Panc1 (cell line): ENCODE measurements around the gene PCSK5. TPM values are rescaled to one million over a fixed set of nuclear protein-coding genes. Genes with fewer than 3 reads are reported as not detected.

Experiments
- ATAC-seq: fragments of 200-7000 bp; cut with Tn5 transposase; 2 replicates; pipeline ENCODE4 v1.9.1; 2020; ENCODE audit warnings: mild to moderate bottlenecking, moderate library complexity
- BruUV-seq: library from RNA; stranded (reverse); fragments of 400-500 nt; replicated peaks from 2 replicates; lab custom pipeline; 2021; lab: Mats Ljungman, UMichigan
- CTCF ChIA-PET: fragments of 300-600 bp; sonication (Branson Sonifier 250); formaldehyde crosslinking; loops from one replicate; lab custom pipeline; 2022; ENCODE audit warnings: antibody characterized with exemption; lab: Charles Lee
- POLR2A ChIA-PET: fragments of 300-600 bp; sonication (Branson Sonifier 250); formaldehyde crosslinking; loops from one replicate; lab custom pipeline; 2022; ENCODE audit warnings: antibody characterized with exemption; lab: Charles Lee
- DNase-seq: peaks from one replicate; pipeline ENCODE4 v3.0.0-alpha.2; 2010; ENCODE audit warnings: low read depth, low spot score
- H3K27ac ChIP-seq: 2 replicates; pipeline ENCODE4 v1.5.1; 2011; ENCODE audit warnings: mild to moderate bottlenecking, low read length, inconsistent platforms
- H3K27me3 ChIP-seq: fragments of 200-500 bp; sonication (Bioruptor generic); 2 replicates; pipeline ENCODE4 v1.6.0; 2014; ENCODE audit warnings: low read length, inconsistent platforms; ENCODE audit not compliant: control insufficient read depth, insufficient read depth
- H3K36me3 ChIP-seq: fragments of 200-500 bp; sonication (Bioruptor generic); 2 replicates; pipeline ENCODE4 v1.5.1; 2014; ENCODE audit warnings: inconsistent platforms, mild to moderate bottlenecking, low read length, moderate library complexity; ENCODE audit not compliant: control insufficient read depth, insufficient read depth
- H3K4me1 ChIP-seq: 2 replicates; pipeline ENCODE4 v1.5.1; 2011; ENCODE audit warnings: inconsistent platforms, mild to moderate bottlenecking, low read length, moderate library complexity; ENCODE audit not compliant: control insufficient read depth, insufficient read depth
- H3K4me3 ChIP-seq, 2 experiments: 2 replicates each; pipeline ENCODE4 v1.5.1; 2011 to 2012; ENCODE audit warnings: low read depth in 2 of 2, low read length in 2 of 2, mild to moderate bottlenecking in 2 of 2, inconsistent platforms in 1 of 2, moderate library complexity in 1 of 2
- H3K9me3 ChIP-seq: fragments of 200-500 bp; sonication (Bioruptor generic); 2 replicates; pipeline ENCODE4 v1.5.1; 2014; ENCODE audit warnings: low read depth, mild to moderate bottlenecking, inconsistent platforms, low read length, moderate library complexity; ENCODE audit not compliant: control insufficient read depth, insufficient read depth
- CTCF ChIP-seq: fragments of 450-650 bp; IDR thresholded peaks from 2 replicates; pipeline ENCODE4 v1.5.1; 2017; ENCODE audit warnings: mild to moderate bottlenecking
- POLR2AphosphoS5 ChIP-seq: IDR thresholded peaks from 2 replicates; pipeline ENCODE4 v1.6.1; 2012; ENCODE audit warnings: mild to moderate bottlenecking, low read depth, low read length, moderate library complexity
- REST ChIP-seq, 2 experiments: IDR thresholded peaks; 2 replicates each; pipeline ENCODE4 v1.6.1; 2011 to 2012; ENCODE audit warnings: low read depth in 2 of 2, control low read depth in 1 of 2, low read length in 1 of 2, mild to moderate bottlenecking in 1 of 2, moderate library complexity in 1 of 2; ENCODE audit not compliant: insufficient read depth in 1 of 2
- SIN3A ChIP-seq: IDR thresholded peaks from 2 replicates; pipeline ENCODE4 v1.6.1; 2012; ENCODE audit warnings: low read depth, mild to moderate bottlenecking, low read length, moderate library complexity, borderline replicate concordance; ENCODE audit not compliant: insufficient read depth
- TCF7L2 ChIP-seq: IDR thresholded peaks from 2 replicates; pipeline ENCODE4 v1.6.1; 2011; ENCODE audit warnings: mild to moderate bottlenecking, low read depth, low read length, inconsistent platforms
- in situ Hi-C: cut with HindIII; loops from 2 replicates; pipeline ENCODE4 v1.10.0; 2016; ENCODE audit warnings: low sequenced_read_pairs, low pct_unique_long_range_greater_than_20kb
- intact Hi-C: fragments of 100-400 bp; cut with micrococcal nuclease; formaldehyde crosslinking; loops from one replicate; pipeline ENCODE4 v1.10.0; 2022; ENCODE audit not compliant: unreplicated experiment
- total RNA-seq: library from RNA; stranded (reverse); gene quantifications from one replicate; pipeline ENCODE4 v1.2.1, GENCODE V29; 2021; ENCODE audit not compliant: unreplicated experiment

The PCSK5 gene
- total RNA-seq, 1 experiment from 2014 or later = 0.21 TPM

GRCh38 chr9:75992482-75993206, 102.2 kb downstream of the PCSK5 start:
- no peak overlapping the region for H3K27ac ChIP-seq
- no peak overlapping the region for H3K4me3 ChIP-seq
- H3K4me1 ChIP-seq = no peaks in the 10 kb centered on the region
- H3K27me3 ChIP-seq = no peaks in the 10 kb centered on the region
- no TSS peak for BruUV-seq
- CTCF ChIA-PET = no interaction called here
- POLR2A ChIA-PET = no interaction called here
- intact Hi-C loops = no loop called here
- TF ChIP-seq CTCF = no peak
- no peak for TF ChIP-seq POLR2AphosphoS5
- no peak for TF ChIP-seq REST (IDR thresholded peaks at IDR 0.05; ENCODE audit: insufficient read depth in 1 of 2, low read depth in 2 of 2, low read length in 1 of 2)
- no peak for TF ChIP-seq TCF7L2
- TF ChIP-seq SIN3A = no peak
- no peaks in the 10 kb centered on the region for H3K36me3 ChIP-seq
- ATAC-seq = no peak
- no peak for DNase-seq
- H3K9me3 ChIP-seq = no peaks in the 10 kb centered on the region
- in situ Hi-C loops = no loop called here

- in situ Hi-C loops (no loop called here), intact Hi-C loops (no loop called here)
- H3K4me3 ChIP-seq = no peak overlapping the region
- no peaks in the 10 kb centered on the region for H3K27me3 ChIP-seq
- no peaks in the 10 kb centered on the region for H3K9me3 ChIP-seq
- no peak for ATAC-seq
- TF ChIP-seq SIN3A = no peak
- no peak for TF ChIP-seq CTCF
- no peak for TF ChIP-seq REST (IDR thresholded peaks at IDR 0.05; ENCODE audit: insufficient read depth in 1 of 2, low read depth in 2 of 2, low read length in 1 of 2)
- no peak for TF ChIP-seq TCF7L2
- TF ChIP-seq POLR2AphosphoS5 = no peak
- ChIA-PET CTCF (no interaction called here), POLR2A (no interaction called here)
- BruUV-seq = no TSS peak
- no peaks in the 10 kb centered on the region for H3K4me1 ChIP-seq
- no peak overlapping the region for H3K27ac ChIP-seq
- H3K36me3 ChIP-seq = no peaks in the 10 kb centered on the region
- DNase-seq = no peak
Measured at GRCh38 chr9:75993434-75993833, 103.0 kb downstream of the PCSK5 start.
